Measurements from ENCODE around the gene NOC2L.

DNA sequence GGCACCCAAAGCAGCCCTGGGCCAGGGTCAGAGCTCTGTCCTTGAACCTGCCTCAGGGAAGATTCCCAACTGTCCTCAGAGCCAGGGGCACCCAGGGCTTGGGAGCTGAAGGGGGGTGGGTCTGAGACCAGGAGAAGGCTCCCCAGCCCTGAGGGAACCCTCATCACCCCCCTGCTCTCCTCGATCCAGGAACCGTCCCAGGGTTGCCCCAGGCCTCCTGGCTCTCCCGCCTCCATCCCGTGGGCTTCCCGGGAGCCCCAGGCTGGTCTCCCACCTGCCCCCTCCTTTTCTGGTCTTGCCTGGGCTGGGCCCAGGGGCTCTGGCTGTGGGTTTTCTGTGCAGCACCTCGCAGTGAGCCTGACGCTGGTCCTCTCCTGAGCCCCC is 42.0 kb downstream of the NOC2L start:
- TF ChIP-seq, protein P1, sequence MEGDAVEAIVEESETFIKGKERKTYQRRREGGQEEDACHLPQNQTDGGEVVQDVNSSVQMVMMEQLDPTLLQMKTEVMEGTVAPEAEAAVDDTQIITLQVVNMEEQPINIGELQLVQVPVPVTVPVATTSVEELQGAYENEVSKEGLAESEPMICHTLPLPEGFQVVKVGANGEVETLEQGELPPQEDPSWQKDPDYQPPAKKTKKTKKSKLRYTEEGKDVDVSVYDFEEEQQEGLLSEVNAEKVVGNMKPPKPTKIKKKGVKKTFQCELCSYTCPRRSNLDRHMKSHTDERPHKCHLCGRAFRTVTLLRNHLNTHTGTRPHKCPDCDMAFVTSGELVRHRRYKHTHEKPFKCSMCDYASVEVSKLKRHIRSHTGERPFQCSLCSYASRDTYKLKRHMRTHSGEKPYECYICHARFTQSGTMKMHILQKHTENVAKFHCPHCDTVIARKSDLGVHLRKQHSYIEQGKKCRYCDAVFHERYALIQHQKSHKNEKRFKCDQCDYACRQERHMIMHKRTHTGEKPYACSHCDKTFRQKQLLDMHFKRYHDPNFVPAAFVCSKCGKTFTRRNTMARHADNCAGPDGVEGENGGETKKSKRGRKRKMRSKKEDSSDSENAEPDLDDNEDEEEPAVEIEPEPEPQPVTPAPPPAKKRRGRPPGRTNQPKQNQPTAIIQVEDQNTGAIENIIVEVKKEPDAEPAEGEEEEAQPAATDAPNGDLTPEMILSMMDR (IDR thresholded peaks at IDR 0.05): no peak
- no peak for TF ChIP-seq POLR2AphosphoS5 (IDR thresholded peaks at IDR 0.05)
- TF ChIP-seq POLR2A (IDR thresholded peaks at IDR 0.05): no peak
- TF ChIP-seq EP300 (IDR thresholded peaks at IDR 0.05): no peak
